Left cardiac atrium (tissue), 4 donors: ENCODE results near the gene ZC3H4. TPM values are rescaled to one million over a fixed set of nuclear protein-coding genes. Genes with fewer than 3 reads are reported as not detected.

ENCODE experiments used
- ATAC-seq, 2 donors: fragments of 200-7000 bp; cut with Tn5 transposase; one replicate each; pipeline ENCODE4 v1.9.1; 2020; ENCODE audit warnings: mild to moderate bottlenecking in 2 of 2, moderate library complexity in 2 of 2
- DNase-seq: peaks from one replicate; pipeline ENCODE4 v3.0.0-alpha.2; 2020
- intact Hi-C, 2 donors: fragments of 100-400 bp; cut with DNase I; formaldehyde crosslinking; loops; one replicate each; pipeline versions ENCODE4 v1.14.1 to v1.15.1; 2022 to 2023
- total RNA-seq, 2 donors: library from RNA; stranded (reverse); fragmentation: NEBNext Ultra II Directional; extraction: Animal tissue kit (Norgen Biotek cat#: 25700); gene quantifications; one replicate each; pipeline ENCODE4 v1.2.1, GENCODE V29; 2021
- donor health status: DM: no; HTN: yes; CAD: no.
- donor health status: DM: no; HTN: yes; CAD: no; lungs with severe emphysema.
- donor health status: DM: yes; HTN: yes; CAD: no.
- donor health status: Dilated cardiomyopathy.

ZC3H4 gene
- total RNA-seq, 2 donors from 2014 or later, result 24.2 to 26.3 TPM

DNA sequence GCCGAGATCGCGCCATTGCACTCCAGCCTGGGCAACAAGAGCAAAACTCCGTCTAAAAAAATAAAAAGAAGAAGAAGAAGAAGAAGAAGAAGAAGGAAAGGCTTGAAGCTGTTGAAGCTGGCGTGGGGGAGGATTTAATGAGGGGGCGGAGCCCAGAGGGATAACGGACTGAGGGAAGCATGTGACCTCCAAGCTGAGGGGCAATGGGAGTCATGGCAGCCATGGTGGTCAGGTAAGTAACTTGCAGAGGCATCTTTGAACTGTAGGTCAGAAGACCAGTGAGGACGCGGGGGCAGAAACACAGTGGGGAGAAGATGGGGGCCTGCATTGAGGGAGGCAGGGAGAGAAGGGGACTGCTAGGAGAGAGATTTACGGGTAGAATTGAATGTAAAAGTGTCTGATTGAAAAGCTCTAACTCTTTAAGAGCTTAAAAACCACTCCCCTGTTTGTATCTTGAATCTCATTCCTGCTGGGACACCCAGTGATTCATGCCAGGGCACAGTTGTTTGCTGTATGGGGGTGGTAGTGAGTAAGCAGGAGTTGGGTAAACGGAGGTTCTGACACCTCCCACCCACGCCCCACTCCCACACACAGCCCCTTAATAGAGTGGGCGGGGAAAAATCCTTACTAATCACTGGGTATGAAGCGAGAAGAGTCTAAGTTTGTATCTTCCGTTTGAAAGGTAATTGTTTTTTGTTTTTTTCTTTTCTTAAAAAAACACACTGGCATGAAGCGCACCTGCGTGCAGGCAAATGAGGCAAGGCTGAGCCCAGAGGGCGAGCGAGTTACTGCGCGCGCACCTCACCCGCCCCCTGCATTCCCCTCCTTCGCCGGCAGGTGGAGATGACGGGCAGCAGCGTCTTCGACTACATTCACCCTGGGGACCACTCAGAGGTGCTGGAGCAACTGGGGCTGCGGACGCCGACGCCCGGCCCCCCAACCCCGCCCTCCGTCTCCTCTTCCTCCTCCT is 78.2 kb downstream of the ZC3H4 start:
- intact Hi-C loops, result loop anchor here (10.0 kb wide), 1 partner anchor 89 kb away; no protein-coding TSS in a partner anchor
- ATAC-seq (peak; percentile 92 to 94), DNase-seq (peak; percentile 83)

DNA sequence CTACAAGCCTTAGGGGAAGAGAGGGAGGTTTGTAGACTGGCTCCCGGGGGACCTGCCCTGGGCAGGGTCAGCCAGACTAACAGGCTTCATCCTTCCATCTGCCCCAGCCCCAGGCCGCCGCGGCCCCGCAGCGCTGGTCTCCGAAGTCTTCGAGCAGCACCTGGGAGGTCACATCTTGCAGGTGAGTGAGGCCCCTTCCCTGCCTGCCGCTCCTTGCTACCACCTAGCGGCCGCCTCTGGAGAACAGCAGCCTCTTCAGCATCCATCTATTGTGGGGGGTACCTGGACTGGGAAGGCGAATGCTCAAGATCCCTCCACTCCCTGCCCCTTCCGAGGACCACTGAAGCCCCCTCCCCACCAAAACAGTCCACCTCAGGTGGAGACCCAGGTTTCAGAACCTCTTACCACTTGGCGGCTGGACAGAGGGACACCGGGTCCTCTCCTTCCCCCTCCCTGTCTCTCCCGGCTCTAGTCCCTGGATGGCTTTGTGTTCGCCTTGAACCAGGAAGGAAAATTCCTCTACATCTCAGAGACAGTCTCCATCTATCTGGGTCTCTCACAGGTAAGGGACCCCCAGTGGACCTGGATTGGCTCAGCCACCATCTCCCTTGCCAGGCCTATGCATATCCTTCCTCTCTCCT is 81.3 kb downstream of the ZC3H4 start:
- intact Hi-C loops, result loop anchor here (10.0 kb wide), 1 partner anchor 93 kb away; no protein-coding TSS in a partner anchor
- DNase-seq, result no peak
- ATAC-seq, result peak in 1 of 2 donors; percentile 6

DNA sequence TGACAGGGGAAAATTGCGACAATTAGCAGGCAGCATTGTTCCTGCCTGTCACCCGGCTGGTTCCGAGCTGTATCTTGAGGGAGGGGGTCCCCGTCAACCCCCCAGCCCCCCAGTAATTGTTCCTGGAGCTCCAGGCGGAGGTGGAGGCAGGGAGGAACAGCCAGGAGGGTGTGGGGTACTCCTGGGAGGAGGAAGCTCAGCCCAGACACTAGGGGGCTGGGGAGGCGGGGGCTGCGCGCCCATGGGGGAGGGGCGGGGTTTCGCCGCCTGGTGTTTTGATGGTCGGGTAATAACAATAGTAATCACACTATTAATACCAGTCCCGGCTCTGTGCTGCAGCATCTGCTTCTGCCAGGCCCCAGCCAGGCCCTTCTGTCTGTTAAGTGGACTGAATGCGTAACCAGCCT is 85.4 kb downstream of the ZC3H4 start:
- no peak for DNase-seq
- ATAC-seq, result no peak
- intact Hi-C loops, result no loop called here

DNA sequence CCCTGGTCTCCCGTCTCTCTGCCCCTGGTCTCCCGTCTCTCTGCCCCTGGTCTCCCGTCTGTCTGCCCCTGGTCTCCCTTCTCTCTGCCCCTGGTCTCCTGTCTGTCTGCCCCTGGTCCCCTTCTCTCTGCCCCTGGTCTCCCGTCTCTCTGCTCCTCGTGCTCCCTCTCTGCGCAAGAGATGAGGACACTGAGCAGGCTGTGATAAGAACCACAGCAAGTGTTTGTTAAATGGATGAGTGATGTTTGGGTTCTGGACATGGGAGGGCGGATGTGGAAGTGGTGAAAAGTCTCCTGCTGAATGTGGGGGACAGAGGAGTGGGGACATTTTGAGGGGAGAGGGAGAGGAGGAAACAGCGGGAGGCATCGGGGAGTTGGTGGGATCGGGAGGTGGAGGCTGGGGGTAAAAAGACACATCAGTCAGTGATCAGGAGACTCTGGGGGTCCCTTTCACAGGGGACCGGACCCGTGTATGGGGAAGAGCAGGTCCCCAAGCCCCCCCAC is 85.9 kb downstream of the ZC3H4 start:
- DNase-seq, result no peak
- ATAC-seq, result no peak
- intact Hi-C loops, result no loop called here

DNA sequence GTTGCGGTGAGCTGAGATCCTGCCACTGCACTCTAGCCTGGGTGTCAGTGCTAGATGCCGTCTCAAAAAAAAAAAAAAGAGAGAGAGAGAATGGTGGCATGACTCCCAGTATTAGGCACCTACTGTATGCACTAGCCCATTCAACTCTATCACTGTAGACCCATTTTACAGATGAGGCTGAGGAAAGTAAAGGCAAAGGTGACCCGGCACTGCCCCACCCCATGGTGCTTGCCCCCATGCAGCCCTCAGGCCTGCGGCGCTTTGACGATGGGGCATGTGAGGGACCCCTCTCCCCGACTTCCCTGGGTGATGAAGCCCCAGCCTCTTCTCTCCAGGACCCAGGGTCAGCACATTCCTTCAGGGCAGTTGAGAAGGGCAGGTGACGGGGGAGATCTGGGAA is 86.7 kb downstream of the ZC3H4 start:
- intact Hi-C loops, result no loop called here
- no peak for ATAC-seq

DNA sequence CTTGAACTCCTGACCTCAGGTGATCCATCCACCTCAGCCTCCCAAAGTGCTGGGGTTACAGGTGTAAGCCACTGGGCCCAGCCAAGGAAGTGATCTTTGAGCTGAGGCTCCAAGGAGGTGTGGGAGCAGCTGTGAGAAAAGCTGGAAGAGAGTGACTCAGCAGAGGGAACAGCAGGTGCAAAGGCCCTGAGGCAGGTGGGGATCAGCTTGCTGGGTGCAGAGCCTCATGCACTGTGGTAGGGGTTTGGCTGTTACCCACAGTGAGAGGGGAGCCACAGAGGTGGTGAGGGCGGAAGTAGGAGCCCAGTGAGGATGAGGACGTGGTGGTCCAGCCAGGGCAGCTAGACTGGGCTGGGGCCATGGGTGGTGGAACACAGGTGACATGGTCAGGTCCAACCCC is 87.4 kb downstream of the ZC3H4 start:
- ATAC-seq (no peak), DNase-seq (no peak)
- intact Hi-C loops, result no loop called here

More for the DNA sequence above, 86.7 kb downstream of the ZC3H4 start:
- DNase-seq, result no peak

DNA sequence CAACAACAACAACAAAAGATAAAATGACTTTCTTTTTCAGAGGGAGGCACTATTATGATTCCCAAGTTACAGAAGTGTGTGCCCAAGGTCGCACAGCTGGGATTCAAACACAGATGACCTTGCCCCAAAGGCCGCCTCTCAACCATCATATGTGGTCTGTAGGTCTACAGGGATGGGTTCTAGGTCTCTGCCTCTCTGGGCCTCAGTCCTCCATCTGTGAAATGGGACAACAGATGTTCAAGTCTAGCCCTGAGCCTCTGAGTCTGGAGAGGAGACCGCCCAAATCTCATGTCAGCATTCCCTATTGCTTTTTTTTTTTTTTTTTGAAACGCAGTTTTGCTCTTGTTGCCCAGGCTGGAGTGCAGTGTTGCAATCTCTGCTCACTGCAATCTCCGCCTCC is 89.1 kb downstream of the ZC3H4 start:
- no peak for DNase-seq
- ATAC-seq, result no peak
- intact Hi-C loops, result no loop called here

DNA sequence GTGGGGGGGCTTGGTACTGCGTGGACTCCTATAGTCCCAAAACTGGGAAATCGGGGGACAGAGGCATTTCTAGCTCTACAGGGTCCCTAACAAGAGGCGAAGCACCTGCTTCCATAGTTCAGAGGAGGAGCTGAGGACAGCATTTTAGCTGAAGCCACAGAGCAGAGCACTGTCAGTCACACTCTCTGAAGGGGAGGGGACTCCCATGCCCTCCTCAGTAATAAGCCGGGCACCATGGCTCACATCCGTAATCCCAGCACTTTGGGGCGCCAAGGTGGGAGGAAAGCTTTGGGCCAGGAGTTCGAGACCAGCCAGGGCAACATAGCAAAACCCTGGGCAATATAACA is 90.2 kb downstream of the ZC3H4 start:
- intact Hi-C loops, result no loop called here
- no peak for ATAC-seq

DNA sequence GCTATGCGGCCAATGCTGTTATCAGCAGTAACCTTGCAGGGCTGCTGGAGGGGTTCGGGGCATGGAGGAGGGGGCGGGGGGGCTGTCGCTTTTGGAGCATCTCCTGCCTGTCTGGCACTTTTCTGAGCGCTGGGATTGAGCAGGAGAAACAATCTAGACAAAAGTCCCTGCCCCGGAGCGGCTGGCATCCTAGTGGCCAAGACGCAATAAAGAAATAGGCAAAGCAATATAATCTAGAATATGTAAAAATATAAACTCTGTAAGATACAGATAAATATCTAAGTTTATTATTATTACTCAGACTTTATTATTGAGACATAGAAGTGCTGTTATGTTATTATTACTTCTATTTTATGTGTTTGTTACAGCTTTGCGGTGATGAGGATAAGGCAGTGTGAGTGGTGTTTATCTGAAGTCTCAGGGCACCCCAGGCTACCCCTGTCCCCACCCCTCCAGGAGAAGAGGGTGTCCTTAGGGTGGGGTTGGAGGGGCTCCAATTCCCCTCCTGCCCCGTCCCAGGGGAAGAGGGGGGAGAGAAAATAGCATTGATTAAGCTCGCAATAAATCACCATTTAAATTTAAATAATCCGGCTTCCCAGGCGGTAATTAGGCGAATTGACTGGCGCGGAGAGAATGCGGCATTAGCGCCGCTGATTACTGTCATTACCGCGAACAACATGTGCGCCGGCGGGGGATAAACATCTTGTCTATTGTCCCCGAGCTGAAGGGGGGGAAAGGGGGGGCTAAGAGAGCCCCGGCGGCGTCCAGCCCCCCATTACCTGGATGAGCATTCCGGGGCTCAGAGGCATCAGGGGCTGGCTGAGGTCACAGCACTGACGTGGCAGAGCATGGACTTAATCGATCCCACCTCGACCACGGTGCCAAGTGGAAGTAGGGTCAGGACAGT is 90.8 kb downstream of the ZC3H4 start:
- DNase-seq, result no peak
- ATAC-seq, result no peak
- intact Hi-C loops, result no loop called here

More for the DNA sequence above, 90.2 kb downstream of the ZC3H4 start:
- no peak for DNase-seq

DNA sequence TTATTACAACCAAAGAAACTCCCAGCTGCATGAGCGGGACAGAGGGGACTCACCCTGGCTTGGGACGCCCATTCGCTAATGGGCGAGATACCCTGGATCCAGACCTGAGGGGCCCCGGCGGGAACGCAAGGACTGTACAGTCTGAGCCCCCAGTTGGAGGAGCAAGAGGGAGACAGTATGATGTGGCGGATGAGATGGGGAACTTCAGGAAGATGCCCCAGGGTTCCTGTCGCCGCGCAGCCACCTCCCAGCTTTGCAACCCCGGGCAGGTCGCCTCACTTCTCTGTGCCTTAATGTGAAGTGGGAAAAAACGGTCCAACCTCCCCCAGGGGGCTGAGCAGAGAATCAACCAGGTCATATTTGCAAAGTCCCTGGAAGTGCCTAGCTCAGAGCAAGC is 91.4 kb downstream of the ZC3H4 start:
- intact Hi-C loops, result no loop called here
- no peak for ATAC-seq
- no peak for DNase-seq

DNA sequence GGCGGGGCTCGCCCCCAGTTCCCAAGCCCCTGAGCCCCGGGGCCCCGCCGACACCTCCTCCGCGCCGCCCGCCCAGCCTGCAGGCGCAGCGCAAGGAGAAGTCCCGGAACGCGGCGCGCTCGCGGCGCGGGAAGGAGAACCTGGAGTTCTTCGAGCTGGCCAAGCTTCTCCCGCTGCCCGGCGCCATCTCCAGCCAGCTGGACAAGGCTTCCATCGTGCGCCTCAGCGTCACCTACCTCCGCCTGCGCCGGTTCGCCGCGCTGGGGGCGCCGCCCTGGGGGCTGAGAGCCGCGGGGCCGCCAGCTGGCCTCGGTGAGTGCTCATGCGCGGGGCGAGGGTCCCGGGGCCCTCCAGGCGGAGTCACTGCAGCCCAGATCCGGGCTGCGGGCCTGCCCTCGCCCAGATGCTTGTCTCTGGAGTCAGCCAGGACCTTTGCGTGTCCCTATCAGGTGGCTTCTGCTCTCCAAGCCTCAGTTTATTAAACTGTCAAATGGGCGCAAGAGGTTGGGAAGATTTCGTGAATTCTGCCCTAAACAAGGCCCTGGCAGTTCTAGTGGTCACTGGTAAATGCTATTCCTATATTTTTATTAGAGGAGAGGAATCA is 91.9 kb downstream of the ZC3H4 start:
- intact Hi-C loops, result no loop called here
- DNase-seq (no peak), ATAC-seq (no peak)

DNA sequence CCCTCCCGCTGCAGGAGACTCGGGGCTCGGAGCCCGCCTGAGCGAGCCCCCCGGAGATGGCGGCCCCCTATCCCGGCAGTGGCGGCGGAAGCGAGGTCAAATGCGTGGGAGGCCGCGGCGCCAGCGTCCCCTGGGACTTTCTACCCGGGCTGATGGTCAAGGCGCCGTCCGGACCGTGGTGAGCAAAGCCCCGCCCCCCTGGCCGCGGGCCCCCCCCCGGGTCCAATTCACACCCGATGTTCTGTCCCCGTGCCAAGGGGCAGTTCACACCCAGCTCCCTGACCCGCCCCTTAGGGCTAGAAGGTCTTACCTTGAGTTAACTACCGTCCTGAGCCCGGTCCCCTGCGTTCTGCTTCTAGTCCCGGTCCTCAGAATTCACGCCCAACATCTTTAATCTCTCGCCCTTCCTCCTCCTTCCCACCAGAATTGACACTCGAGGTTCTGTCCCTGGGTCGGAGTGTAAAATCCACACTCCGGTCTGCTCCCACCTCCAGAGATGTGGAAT is 92.5 kb downstream of the ZC3H4 start:
- no peak for DNase-seq
- peak in 1 of 2 donors; percentile 46 for ATAC-seq

DNA sequence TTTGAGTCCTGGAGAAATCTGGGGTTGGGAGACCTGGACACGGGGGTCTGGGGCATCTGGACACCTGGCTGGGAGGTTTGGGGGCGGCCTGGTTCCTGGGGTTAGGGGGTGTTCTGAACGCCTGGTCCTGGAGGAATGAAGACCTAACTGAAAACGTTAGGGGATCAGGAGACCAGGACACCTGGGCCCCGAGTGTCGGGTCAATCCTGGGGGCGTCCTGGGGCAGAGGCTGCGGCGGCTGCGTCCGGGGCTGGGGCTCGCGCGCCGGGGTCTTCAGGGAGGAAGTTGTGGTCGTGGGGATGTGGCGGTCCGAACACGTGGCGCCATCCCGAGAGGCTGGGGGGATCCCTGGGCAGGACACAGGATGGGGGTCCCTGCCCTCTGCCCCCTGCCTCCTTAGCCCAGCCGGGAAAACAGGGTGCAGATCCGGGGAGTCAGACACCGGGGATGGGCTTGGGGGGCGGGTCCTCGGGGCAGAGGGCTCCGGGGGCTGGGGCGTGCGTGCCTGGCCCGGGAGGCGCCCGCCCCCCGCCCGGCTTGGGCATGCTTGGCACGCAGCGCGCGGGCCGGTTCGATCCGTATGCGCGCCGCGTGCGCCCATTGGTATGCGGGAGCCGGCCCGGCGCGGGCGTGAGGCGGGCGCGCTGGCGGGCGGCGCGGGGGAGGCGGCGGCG is 93.3 kb downstream of the ZC3H4 start:
- ATAC-seq (peak in 1 of 2 donors; percentile 35), DNase-seq (no peak)
- intact Hi-C loops, result no loop called here

More for the DNA sequence above, 92.5 kb downstream of the ZC3H4 start:
- intact Hi-C loops, result no loop called here

DNA sequence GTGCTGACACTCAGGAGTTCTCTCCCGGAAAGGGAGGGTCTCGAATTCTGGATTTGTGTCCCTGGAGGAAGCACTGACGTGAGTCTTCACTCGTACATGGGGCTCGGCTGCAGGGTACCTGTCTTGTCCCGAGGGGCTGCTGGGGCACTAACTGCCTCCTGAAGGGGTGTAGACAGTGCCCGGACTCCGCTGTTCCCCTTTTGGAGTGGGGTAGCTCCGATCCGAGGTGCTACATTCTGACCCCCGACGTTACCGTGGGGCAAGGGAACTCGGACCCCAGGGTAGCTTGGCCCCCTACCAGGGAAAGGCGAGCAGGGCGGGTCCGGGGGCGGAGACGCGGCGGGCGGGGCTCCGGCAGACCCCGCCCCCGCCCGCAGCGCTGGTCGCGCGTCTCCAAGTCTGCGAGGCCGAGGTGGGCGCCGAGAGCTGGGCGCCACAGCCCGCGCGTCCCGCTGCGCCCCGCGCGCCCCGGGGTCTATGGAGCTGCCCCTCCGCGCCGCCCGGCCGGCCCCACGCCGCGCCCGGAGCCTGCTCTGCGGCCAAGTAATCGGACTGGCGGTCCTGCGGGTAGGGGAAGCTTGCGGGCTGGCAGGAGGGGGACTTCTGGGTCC is 94.0 kb downstream of the ZC3H4 start, which contains the start of gene NPAS1:
Gene NPAS1 (plus strand): TSS at position 407 of the 611 bp plus-strand sequence. CDS start 1,211 bp downstream, outside the sequence.
- ATAC-seq (peak; percentile 21 to 40), DNase-seq (no peak)
- intact Hi-C loops, result no loop called here

DNA sequence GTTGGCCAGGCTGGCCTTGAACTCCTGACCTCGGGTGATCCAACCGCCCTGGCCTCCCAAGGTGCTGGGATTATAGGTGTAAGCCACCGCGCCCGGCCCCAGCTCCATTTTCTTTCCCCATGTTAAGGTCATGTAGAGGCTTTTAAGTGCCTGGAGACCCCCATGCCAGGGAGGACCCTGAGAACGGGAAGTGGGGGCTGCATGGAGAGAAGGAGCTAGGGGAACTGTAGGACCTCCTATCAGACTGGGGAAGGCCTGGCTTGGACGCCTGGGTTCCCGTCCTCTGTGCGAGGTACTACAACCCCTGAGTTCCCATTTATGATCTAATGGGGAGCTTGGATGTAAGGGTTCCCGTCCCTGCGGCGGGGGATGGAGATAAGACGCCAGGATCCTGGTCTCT is 94.7 kb downstream of the ZC3H4 start:
- DNase-seq, result no peak
- intact Hi-C loops, result no loop called here
- ATAC-seq, result no peak
